BJ (cell line): ENCODE measurements around the gene CDH8. TPM values are rescaled to one million over a fixed set of nuclear protein-coding genes. Genes with fewer than 3 reads are reported as not detected.

Experiments used
- CTCF ChIA-PET: fragments of 350-600 bp; formaldehyde crosslinking; extraction: SDS; loops from one replicate; lab custom pipeline; 2021; ENCODE audit warnings: antibody characterized with exemption, inconsistent platforms; lab: Yijun Ruan, JAX
- POLR2A ChIA-PET: fragments of 300-600 bp; sonication (Branson Sonifier 250); formaldehyde crosslinking; extraction: SDS; loops from one replicate; lab custom pipeline; 2021; ENCODE audit warnings: antibody characterized with exemption; lab: Charles Lee
- DNase-seq: peaks from one replicate; pipeline ENCODE4 v3.0.0-alpha.2; 2011; ENCODE audit warnings: low read depth
- H3K27me3 ChIP-seq: 2 replicates; pipeline ENCODE4 v1.6.0; 2011; ENCODE audit warnings: low read length; ENCODE audit not compliant: control insufficient read depth, insufficient read depth
- H3K36me3 ChIP-seq: 2 replicates; pipeline ENCODE4 v1.5.1; 2011; ENCODE audit warnings: low read length; ENCODE audit not compliant: control insufficient read depth, insufficient read depth
- H3K4me3 ChIP-seq: 2 replicates; pipeline ENCODE4 v1.5.1; 2011; ENCODE audit warnings: low read depth, mild to moderate bottlenecking, control low read depth, low read length
- CTCF ChIP-seq: IDR thresholded peaks from 2 replicates; pipeline ENCODE4 v1.5.1; 2011; ENCODE audit warnings: low read depth, mild to moderate bottlenecking, control low read depth, inconsistent platforms, low read length, moderate library complexity; ENCODE audit not compliant: insufficient read depth
- polyA plus RNA-seq: library from polyadenylated mRNA; depleted of rRNA; stranded (reverse); fragments of >200 nt; gene quantifications from 2 replicates; pipeline ENCODE4 v1.2.3, GENCODE V29; 2011

Gene CDH8
- polyA plus RNA-seq, 1 experiment = 0.13 TPM

- ChIA-PET POLR2A (no interaction called here), CTCF (no interaction called here)
- peak; percentile 31 for TF ChIP-seq CTCF
- no peak for DNase-seq
- 0 out of 2 replicates have a peak, but pooled peaks cover 1% of the 10 kb centered on the region for H3K27me3 ChIP-seq
- H3K36me3 ChIP-seq = no peaks in the 10 kb centered on the region
- no peak overlapping the region for H3K4me3 ChIP-seq
Measured at GRCh38 chr16:62041401-62041800, 5.2 kb upstream of the CDH8 start.

DNA sequence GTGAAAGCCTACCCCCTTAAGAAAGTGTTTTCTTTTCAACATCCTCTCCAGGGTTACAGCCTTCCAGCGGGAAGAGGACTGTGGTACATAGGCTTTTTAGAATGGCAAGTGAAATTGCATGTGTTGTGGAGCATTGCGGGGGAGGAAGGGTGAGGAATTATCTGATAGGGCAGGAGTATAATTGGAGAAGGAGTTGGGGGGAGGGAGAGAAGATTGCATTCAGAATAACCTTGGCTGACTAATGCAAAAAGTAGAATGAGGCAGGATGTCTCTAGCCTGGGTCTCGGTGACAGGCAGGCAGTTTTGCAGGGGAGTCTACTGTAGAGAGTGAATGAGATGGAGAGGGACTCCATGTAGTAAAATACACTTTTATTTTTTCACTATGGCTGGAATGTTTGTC is 2.4 kb upstream of the CDH8 start:
- ChIA-PET CTCF (no interaction called here), POLR2A (no interaction called here)
- TF ChIP-seq CTCF = no peak
- H3K36me3 ChIP-seq = no peaks in the 10 kb centered on the region
- 0 out of 2 replicates have a peak, but pooled peaks cover 1% of the 10 kb centered on the region for H3K27me3 ChIP-seq
- H3K4me3 ChIP-seq = no peak overlapping the region
- no peak for DNase-seq

GRCh38 chr16:62038225-62038624 is 2.0 kb upstream of the CDH8 start:
- H3K4me3 ChIP-seq = no peak overlapping the region
- no peaks in the 10 kb centered on the region for H3K36me3 ChIP-seq
- no peak for TF ChIP-seq CTCF
- 0 out of 2 replicates have a peak, but pooled peaks cover 1% of the 10 kb centered on the region for H3K27me3 ChIP-seq
- POLR2A ChIA-PET = no interaction called here
- DNase-seq = no peak
- CTCF ChIA-PET = no interaction called here

GRCh38 chr16:62036802-62037135 is 531 bp upstream of the CDH8 start:
- DNase-seq = no peak
- TF ChIP-seq CTCF = no peak
- ChIA-PET CTCF (interaction anchor here (0.6 kb wide), 1 partner anchor 947 kb away, joined by 3 read pairs; no protein-coding TSS in a partner anchor), POLR2A (no interaction called here)
- H3K4me3 ChIP-seq = no peak overlapping the region
- H3K36me3 ChIP-seq = no peaks in the 10 kb centered on the region
- H3K27me3 ChIP-seq = 0 out of 2 replicates have a peak, but pooled peaks cover 1% of the 10 kb centered on the region

DNA sequence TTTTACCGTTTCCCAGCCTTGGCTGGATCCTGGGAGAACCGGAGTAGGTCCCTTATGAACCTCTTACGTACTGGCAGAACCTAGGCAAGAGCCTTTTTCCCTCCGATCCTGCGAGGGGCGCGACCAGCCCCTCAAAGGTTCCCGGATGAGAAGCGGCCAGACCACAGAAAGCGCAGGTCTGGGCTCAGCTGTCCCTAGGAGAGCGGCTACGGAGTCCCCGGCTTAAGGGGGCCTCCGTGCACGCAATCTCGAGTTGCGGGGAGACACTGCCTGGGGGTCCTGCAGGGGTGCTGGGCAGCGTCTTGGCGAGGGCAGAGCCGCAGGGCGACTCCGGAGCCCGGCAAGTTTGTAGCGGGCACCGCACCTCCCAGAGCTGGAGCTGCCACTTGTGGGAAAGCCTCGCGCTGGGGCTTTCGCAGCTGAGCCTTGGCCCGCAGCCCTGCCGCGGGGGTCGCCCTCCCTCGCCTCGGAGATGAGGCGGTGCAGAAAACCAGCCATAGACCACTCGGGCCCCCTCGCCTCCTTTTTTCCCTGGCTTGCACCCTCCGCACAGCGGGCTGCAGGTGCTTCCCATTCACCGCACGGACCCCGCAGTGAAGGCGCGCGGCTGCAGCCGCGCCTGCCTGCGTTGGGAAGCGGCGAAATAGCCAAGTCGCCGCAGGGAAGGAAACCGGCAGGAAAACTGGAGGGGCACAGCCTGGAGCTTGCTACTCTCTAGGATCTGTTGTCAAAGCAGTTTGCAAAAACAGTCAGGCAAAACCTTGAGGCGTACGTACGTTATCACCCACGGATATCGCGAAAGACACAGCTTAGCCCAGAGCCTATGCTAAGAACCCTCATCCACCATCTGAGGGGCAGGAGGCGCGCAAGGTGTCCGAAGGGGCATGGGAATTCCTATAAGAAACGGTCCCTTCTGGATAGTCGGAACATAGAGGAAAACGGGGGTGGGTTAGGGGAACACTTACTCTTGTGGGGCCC is 834 bp downstream of the CDH8 start:
- POLR2A ChIA-PET = no interaction called here
- Histone ChIP-seq H3K36me3 (no peaks in the 10 kb centered on the region), H3K27me3 (0 out of 2 replicates have a peak, but pooled peaks cover 1% of the 10 kb centered on the region), H3K4me3 (no peak overlapping the region)
- CTCF ChIA-PET = no interaction called here
- DNase-seq = no peak
- no peak for TF ChIP-seq CTCF
